Osteoblast (primary cell): ENCODE results near the gene TMEM141. TPM values are rescaled to one million over a fixed set of nuclear protein-coding genes. Genes with fewer than 3 reads are reported as not detected.
A peak's percentile ranks its signal among the peaks of the same experiment; 100 is the strongest.
"Not testable (repeated sequence)": the region's sequence is repeated elsewhere in the genome, so short reads cannot be mapped to it uniquely, and the experiment has no call there.

Experiments used
- DNase-seq: peaks from one replicate; pipeline ENCODE4 v3.0.0; 2011; ENCODE audit warnings: low spot score, mixed read lengths; ENCODE audit not compliant: insufficient read length; ENCODE audit errors: missing footprints
- H2AFZ ChIP-seq: 2 replicates; pipeline ENCODE4 v1.6.0; 2011; ENCODE audit warnings: mild to moderate bottlenecking, low read length
- H3K27ac ChIP-seq: 2 replicates; pipeline ENCODE4 v1.5.1; 2011; ENCODE audit warnings: mild to moderate bottlenecking, low read depth, low read length, moderate library complexity
- H3K27me3 ChIP-seq: 2 replicates; pipeline ENCODE4 v1.6.0; 2012; ENCODE audit warnings: mild to moderate bottlenecking, control low read depth, inconsistent platforms, low read length, moderate library complexity; ENCODE audit not compliant: insufficient read depth
- H3K36me3 ChIP-seq: 2 replicates; pipeline ENCODE4 v1.5.1; 2011; ENCODE audit warnings: mild to moderate bottlenecking, low read length, control low read depth, moderate library complexity; ENCODE audit not compliant: insufficient read depth
- H3K4me1 ChIP-seq: 2 replicates; pipeline ENCODE4 v1.5.1; 2011; ENCODE audit warnings: mild to moderate bottlenecking, low read length, control low read depth, moderate library complexity; ENCODE audit not compliant: insufficient read depth
- H3K4me2 ChIP-seq: 2 replicates; pipeline ENCODE4 v1.6.0; 2011; ENCODE audit warnings: mild to moderate bottlenecking, low read length; ENCODE audit not compliant: insufficient read depth
- H3K4me3 ChIP-seq: fragments of 200-600 bp; sonication (generic); 3 replicates; pipeline ENCODE4 v1.5.1; 2012; ENCODE audit warnings: mild to moderate bottlenecking, low read length, inconsistent platforms; ENCODE audit not compliant: insufficient read depth
- H3K79me2 ChIP-seq: 2 replicates; pipeline ENCODE4 v1.6.0; 2012; ENCODE audit warnings: mild to moderate bottlenecking, low read length, control low read depth, inconsistent platforms; ENCODE audit not compliant: insufficient read depth
- H3K9me3 ChIP-seq: 2 replicates; pipeline ENCODE4 v1.5.1; 2011; ENCODE audit warnings: low read depth, low read length, control low read depth
- H4K20me1 ChIP-seq: 2 replicates; pipeline ENCODE4 v1.6.0; 2012; ENCODE audit warnings: mild to moderate bottlenecking, low read length, control low read depth; ENCODE audit not compliant: insufficient read depth
- total RNA-seq: library from RNA; depleted of rRNA; stranded (reverse); fragments of >200 nt; gene quantifications from 2 replicates; pipeline ENCODE4 v1.2.3, GENCODE V29; 2012
- TF ChIP-seq, protein P1 (sequence below): IDR thresholded peaks from 2 replicates; pipeline ENCODE4 v1.5.1; 2011; ENCODE audit warnings: mild to moderate bottlenecking, low read depth, low read length, moderate library complexity; ENCODE audit errors: extremely low read depth

The TMEM141 gene
- total RNA-seq, 1 donor, result 39.8 TPM

GRCh38 chr9:136798708-136799078 is 7.5 kb downstream of the TMEM141 start:
- no peaks in the 10 kb centered on the region for H3K9me3 ChIP-seq
- H4K20me1 ChIP-seq, result peaks cover 1% of the 10 kb centered on the region
- peaks cover 60% of the 10 kb centered on the region for H3K27me3 ChIP-seq
- no peak overlapping the region for H3K4me3 ChIP-seq
- H2AFZ ChIP-seq, result no peak overlapping the region
- TF ChIP-seq, protein P1, sequence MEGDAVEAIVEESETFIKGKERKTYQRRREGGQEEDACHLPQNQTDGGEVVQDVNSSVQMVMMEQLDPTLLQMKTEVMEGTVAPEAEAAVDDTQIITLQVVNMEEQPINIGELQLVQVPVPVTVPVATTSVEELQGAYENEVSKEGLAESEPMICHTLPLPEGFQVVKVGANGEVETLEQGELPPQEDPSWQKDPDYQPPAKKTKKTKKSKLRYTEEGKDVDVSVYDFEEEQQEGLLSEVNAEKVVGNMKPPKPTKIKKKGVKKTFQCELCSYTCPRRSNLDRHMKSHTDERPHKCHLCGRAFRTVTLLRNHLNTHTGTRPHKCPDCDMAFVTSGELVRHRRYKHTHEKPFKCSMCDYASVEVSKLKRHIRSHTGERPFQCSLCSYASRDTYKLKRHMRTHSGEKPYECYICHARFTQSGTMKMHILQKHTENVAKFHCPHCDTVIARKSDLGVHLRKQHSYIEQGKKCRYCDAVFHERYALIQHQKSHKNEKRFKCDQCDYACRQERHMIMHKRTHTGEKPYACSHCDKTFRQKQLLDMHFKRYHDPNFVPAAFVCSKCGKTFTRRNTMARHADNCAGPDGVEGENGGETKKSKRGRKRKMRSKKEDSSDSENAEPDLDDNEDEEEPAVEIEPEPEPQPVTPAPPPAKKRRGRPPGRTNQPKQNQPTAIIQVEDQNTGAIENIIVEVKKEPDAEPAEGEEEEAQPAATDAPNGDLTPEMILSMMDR, result no peak
- peaks cover 2% of the 10 kb centered on the region for H3K4me1 ChIP-seq
- H3K79me2 ChIP-seq, result no peaks in the 10 kb centered on the region
- no peak overlapping the region for H3K27ac ChIP-seq
- DNase-seq, result peak; percentile 62
- H3K4me2 ChIP-seq, result no peak overlapping the region
- no peaks in the 10 kb centered on the region for H3K36me3 ChIP-seq

GRCh38 chr9:136799079-136799853 is 8.1 kb downstream of the TMEM141 start:
- no peaks in the 10 kb centered on the region for H3K79me2 ChIP-seq
- no peak overlapping the region for H3K4me2 ChIP-seq
- H3K4me3 ChIP-seq, result no peak overlapping the region
- TF ChIP-seq, protein P1, result no peak
- H3K9me3 ChIP-seq, result no peaks in the 10 kb centered on the region
- H2AFZ ChIP-seq, result no peak overlapping the region
- DNase-seq, result peak; percentile 74
- H3K36me3 ChIP-seq, result no peaks in the 10 kb centered on the region
- H4K20me1 ChIP-seq, result no peaks in the 10 kb centered on the region
- H3K27me3 ChIP-seq, result peaks cover 60% of the 10 kb centered on the region
- H3K27ac ChIP-seq, result no peak overlapping the region
- peaks cover 2% of the 10 kb centered on the region for H3K4me1 ChIP-seq

GRCh38 chr9:136799854-136800657 is 8.9 kb downstream of the TMEM141 start:
- Histone ChIP-seq H3K79me2 (no peaks in the 10 kb centered on the region), H4K20me1 (no peaks in the 10 kb centered on the region), H2AFZ (no peak overlapping the region), H3K27me3 (peaks cover 60% of the 10 kb centered on the region), H3K9me3 (no peaks in the 10 kb centered on the region), H3K4me3 (no peak overlapping the region), H3K27ac (no peak overlapping the region), H3K36me3 (no peaks in the 10 kb centered on the region), H3K4me2 (no peak overlapping the region), H3K4me1 (peaks cover 2% of the 10 kb centered on the region)
- TF ChIP-seq, protein P1, result no peak
- peak; percentile 95 for DNase-seq

DNA sequence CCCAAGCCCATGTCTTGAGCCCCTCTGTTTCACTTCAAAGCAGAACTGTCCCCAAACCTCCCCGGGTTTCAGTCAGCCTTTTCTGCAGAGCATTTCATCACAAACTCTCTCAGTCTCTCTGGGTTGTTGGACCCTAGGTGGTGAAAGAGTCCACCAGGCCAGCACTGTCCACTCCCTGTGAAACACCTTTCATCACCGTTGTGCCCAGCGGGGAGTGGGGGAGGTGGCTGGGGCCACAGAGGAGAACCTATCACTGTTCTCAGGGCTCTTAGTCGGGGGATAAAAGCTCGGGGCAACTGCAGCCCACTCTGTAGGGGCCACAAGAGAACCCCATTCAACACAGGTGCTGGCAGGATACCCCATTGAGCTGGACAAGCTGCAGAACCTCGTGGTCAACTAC is 11.2 kb downstream of the TMEM141 start:
- no peak overlapping the region for H3K4me2 ChIP-seq
- no peaks in the 10 kb centered on the region for H3K79me2 ChIP-seq
- TF ChIP-seq, protein P1, result no peak
- no peaks in the 10 kb centered on the region for H3K9me3 ChIP-seq
- peaks cover 10% of the 10 kb centered on the region for H3K4me1 ChIP-seq
- peak; percentile 57 for DNase-seq
- H3K36me3 ChIP-seq, result no peaks in the 10 kb centered on the region
- no peak overlapping the region for H3K27ac ChIP-seq
- peaks cover 43% of the 10 kb centered on the region for H3K27me3 ChIP-seq
- no peaks in the 10 kb centered on the region for H4K20me1 ChIP-seq
- H3K4me3 ChIP-seq, result no peak overlapping the region
- H2AFZ ChIP-seq, result no peak overlapping the region

DNA sequence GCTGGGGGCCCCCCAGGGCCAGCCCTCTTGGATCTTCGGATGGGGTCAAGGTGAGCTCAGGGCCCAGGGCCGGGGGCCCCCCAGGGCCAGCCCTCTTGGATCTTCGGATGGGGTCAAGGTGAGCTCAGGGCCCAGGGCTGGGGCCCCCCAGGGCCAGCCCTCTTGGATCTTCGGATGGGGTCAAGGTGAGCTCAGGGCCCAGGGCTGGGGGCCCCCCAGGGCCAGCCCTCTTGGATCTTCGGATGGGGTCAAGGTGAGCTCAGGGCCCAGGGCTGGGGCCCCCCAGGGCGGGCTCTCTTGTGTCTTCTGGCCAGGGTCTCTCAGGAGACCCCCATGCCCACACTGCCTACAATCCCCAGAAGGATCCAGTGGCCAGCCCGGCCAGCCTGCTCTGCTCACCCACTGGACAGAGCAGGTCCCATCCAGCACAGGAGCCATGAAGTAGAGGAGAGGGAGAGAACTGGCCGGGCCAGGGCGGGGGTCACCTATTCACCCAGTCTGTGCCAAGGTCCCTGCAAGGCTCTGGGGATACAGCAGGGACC is 11.9 kb downstream of the TMEM141 start:
- DNase-seq, H2AFZ ChIP-seq, H4K20me1 ChIP-seq, H3K4me3 ChIP-seq, H3K27ac ChIP-seq, H3K4me1 ChIP-seq, H3K36me3 ChIP-seq, H3K9me3 ChIP-seq, H3K4me2 ChIP-seq, H3K79me2 ChIP-seq: not testable (repeated sequence)
- H3K27me3 ChIP-seq, result peaks cover 40% of the 10 kb centered on the region
